Embryonic facial prominence (tissue), 1 donor: ENCODE measurements around the gene PPME1.
"Not testable (repeated sequence)": the region's sequence is repeated elsewhere in the genome, so short reads cannot be mapped to it uniquely, and the experiment has no call there.

Source experiments
- DNase-seq: peaks from one replicate; pipeline ENCODE4 v3.0.0-alpha.2; 2016; ENCODE audit errors: extremely low spot score

The PPME1 gene

GRCh38 chr11:74170694-74171629, at the start of gene PPME1, which contains the start of gene C2CD3:
TSS of gene PPME1 (plus strand) at chr11:74171289. CDS start at chr11:74171422, 133 bp downstream.
TSS of gene C2CD3 (minus strand) at chr11:74171002. CDS start at chr11:74170792, 210 bp downstream.
- peak; percentile 99 for DNase-seq

GRCh38 chr11:74121804-74122203, 49.3 kb upstream of the PPME1 start:
- DNase-seq: no peak

GRCh38 chr11:74123008-74123448, 48.1 kb upstream of the PPME1 start:
- no peak for DNase-seq

GRCh38 chr11:74129121-74129520, 42.0 kb upstream of the PPME1 start:
- DNase-seq: not testable (repeated sequence)

GRCh38 chr11:74132833-74133232, 38.3 kb upstream of the PPME1 start:
- DNase-seq: no peak

GRCh38 chr11:74133436-74133835, 37.7 kb upstream of the PPME1 start:
- no peak for DNase-seq

GRCh38 chr11:74134661-74135060, 36.4 kb upstream of the PPME1 start:
- no peak for DNase-seq

GRCh38 chr11:74135127-74135840, 35.8 kb upstream of the PPME1 start:
- no peak for DNase-seq

GRCh38 chr11:74138021-74138420, 33.1 kb upstream of the PPME1 start:
- no peak for DNase-seq

GRCh38 chr11:74138572-74138971, 32.5 kb upstream of the PPME1 start:
- DNase-seq: peak; percentile 37

- DNase-seq: no peak
These were observed 31.8 kb upstream of the PPME1 start for GRCh38 chr11:74139151-74139918.

GRCh38 chr11:74139919-74140431, 31.1 kb upstream of the PPME1 start:
- not testable (repeated sequence) for DNase-seq

- no peak for DNase-seq
These were observed 29.8 kb upstream of the PPME1 start for GRCh38 chr11:74141241-74141695.

- no peak for DNase-seq
These were observed 29.2 kb upstream of the PPME1 start for GRCh38 chr11:74141908-74142307.

- DNase-seq: no peak
These were observed 28.5 kb upstream of the PPME1 start for GRCh38 chr11:74142624-74143023.

- no peak for DNase-seq
These were observed 26.5 kb upstream of the PPME1 start for GRCh38 chr11:74144592-74144991.

- DNase-seq: no peak
These were observed 23.7 kb upstream of the PPME1 start for GRCh38 chr11:74147199-74147929.

GRCh38 chr11:74153224-74153623, 17.9 kb upstream of the PPME1 start:
- DNase-seq: no peak

GRCh38 chr11:74154620-74155281, 16.3 kb upstream of the PPME1 start:
- no peak for DNase-seq

- DNase-seq: no peak
These were observed 13.9 kb upstream of the PPME1 start for GRCh38 chr11:74157169-74157568.
